ENCODE data around the gene PPP2R3B. TPM values are rescaled to one million over a fixed set of nuclear protein-coding genes. Genes with fewer than 3 reads are reported as not detected.

Gene PPP2R3B
- total RNA-seq, 1 donor from 2014 or later: 30.5 TPM

GRCh38 chrX:344371-344901, 42.3 kb downstream of the PPP2R3B start:
- H3K36me3 Mint-ChIP-seq (ENCODE audit: low read depth): peaks cover 4% of the 10 kb centered on the region
- H3K9me3 Mint-ChIP-seq (ENCODE audit: low read depth): no peaks in the 10 kb centered on the region
- peaks cover 11% of the 10 kb centered on the region for H3K4me1 Mint-ChIP-seq (ENCODE audit: low read depth)
- no peak overlapping the region for H3K27ac Mint-ChIP-seq (ENCODE audit: unreplicated experiment)
- peak; percentile 81 for DNase-seq (ENCODE audit: low spot score)
- no peaks in the 10 kb centered on the region for H3K27me3 Mint-ChIP-seq (ENCODE audit: low read depth)
- TF ChIP-seq CTCF (IDR thresholded peaks at IDR 0.05): no peak
- no peak overlapping the region for H3K4me3 Mint-ChIP-seq (ENCODE audit: unreplicated experiment)

- no peak overlapping the region for H3K27ac Mint-ChIP-seq (ENCODE audit: unreplicated experiment)
Observed at GRCh38 chrX:341541-342101, 45.1 kb downstream of the PPP2R3B start.

GRCh38 chrX:340641-341423, 45.9 kb downstream of the PPP2R3B start:
- no peaks in the 10 kb centered on the region for H3K27me3 Mint-ChIP-seq (ENCODE audit: low read depth)
- H3K4me3 Mint-ChIP-seq (ENCODE audit: unreplicated experiment): no peak overlapping the region
- no peak for TF ChIP-seq CTCF (IDR thresholded peaks at IDR 0.05)
- DNase-seq (ENCODE audit: low spot score): peak; percentile 94
- H3K4me1 Mint-ChIP-seq (ENCODE audit: low read depth): no peaks in the 10 kb centered on the region
- peak overlapping the region; percentile 49 for H3K27ac Mint-ChIP-seq (ENCODE audit: unreplicated experiment)
- H3K36me3 Mint-ChIP-seq (ENCODE audit: low read depth): peaks cover 24% of the 10 kb centered on the region
- H3K9me3 Mint-ChIP-seq (ENCODE audit: low read depth): peaks cover 6% of the 10 kb centered on the region

More at GRCh38 chrX:341541-342101, 45.1 kb downstream of the PPP2R3B start:
- H3K9me3 Mint-ChIP-seq (ENCODE audit: low read depth): peaks cover 1% of the 10 kb centered on the region
- no peak for DNase-seq (ENCODE audit: low spot score)
- no peak overlapping the region for H3K4me3 Mint-ChIP-seq (ENCODE audit: unreplicated experiment)
- no peak for TF ChIP-seq CTCF (IDR thresholded peaks at IDR 0.05)
- H3K4me1 Mint-ChIP-seq (ENCODE audit: low read depth): no peaks in the 10 kb centered on the region
- peaks cover 18% of the 10 kb centered on the region for H3K36me3 Mint-ChIP-seq (ENCODE audit: low read depth)
- no peaks in the 10 kb centered on the region for H3K27me3 Mint-ChIP-seq (ENCODE audit: low read depth)

- H3K36me3 Mint-ChIP-seq (ENCODE audit: low read depth): peaks cover 24% of the 10 kb centered on the region
- no peak overlapping the region for H3K4me3 Mint-ChIP-seq (ENCODE audit: unreplicated experiment)
- no peak overlapping the region for H3K27ac Mint-ChIP-seq (ENCODE audit: unreplicated experiment)
- DNase-seq (ENCODE audit: low spot score): no peak
- no peaks in the 10 kb centered on the region for H3K4me1 Mint-ChIP-seq (ENCODE audit: low read depth)
- no peaks in the 10 kb centered on the region for H3K27me3 Mint-ChIP-seq (ENCODE audit: low read depth)
- peaks cover 6% of the 10 kb centered on the region for H3K9me3 Mint-ChIP-seq (ENCODE audit: low read depth)
- TF ChIP-seq CTCF (IDR thresholded peaks at IDR 0.05): no peak
Observed at GRCh38 chrX:340121-340520, 46.6 kb downstream of the PPP2R3B start.

GRCh38 chrX:338836-339400, 47.8 kb downstream of the PPP2R3B start:
- no peak overlapping the region for H3K27ac Mint-ChIP-seq (ENCODE audit: unreplicated experiment)
- peak; percentile 92 for DNase-seq (ENCODE audit: low spot score)

More at GRCh38 chrX:338836-339400, 47.8 kb downstream of the PPP2R3B start:
- Mint-ChIP-seq H3K27me3 (ENCODE audit: low read depth) (no peaks in the 10 kb centered on the region), H3K4me3 (ENCODE audit: unreplicated experiment) (no peak overlapping the region), H3K4me1 (ENCODE audit: low read depth) (no peaks in the 10 kb centered on the region), H3K36me3 (ENCODE audit: low read depth) (peaks cover 24% of the 10 kb centered on the region), H3K9me3 (ENCODE audit: low read depth) (peaks cover 6% of the 10 kb centered on the region)
- no peak for TF ChIP-seq CTCF (IDR thresholded peaks at IDR 0.05)
